HG02852 (cell line): Measurements from ENCODE around the gene SELENOT.
"Not testable (repeated sequence)": the region's sequence is repeated elsewhere in the genome, so short reads cannot be mapped to it uniquely, and the experiment has no call there.

Experiments used
- ATAC-seq: cut with Tn5 transposase; IDR thresholded peaks from one replicate; pipeline ENCODE4 v1.9.1; 2021; ENCODE audit warnings: mild to moderate bottlenecking, moderate library complexity; ENCODE audit not compliant: unreplicated experiment

The SELENOT gene

DNA sequence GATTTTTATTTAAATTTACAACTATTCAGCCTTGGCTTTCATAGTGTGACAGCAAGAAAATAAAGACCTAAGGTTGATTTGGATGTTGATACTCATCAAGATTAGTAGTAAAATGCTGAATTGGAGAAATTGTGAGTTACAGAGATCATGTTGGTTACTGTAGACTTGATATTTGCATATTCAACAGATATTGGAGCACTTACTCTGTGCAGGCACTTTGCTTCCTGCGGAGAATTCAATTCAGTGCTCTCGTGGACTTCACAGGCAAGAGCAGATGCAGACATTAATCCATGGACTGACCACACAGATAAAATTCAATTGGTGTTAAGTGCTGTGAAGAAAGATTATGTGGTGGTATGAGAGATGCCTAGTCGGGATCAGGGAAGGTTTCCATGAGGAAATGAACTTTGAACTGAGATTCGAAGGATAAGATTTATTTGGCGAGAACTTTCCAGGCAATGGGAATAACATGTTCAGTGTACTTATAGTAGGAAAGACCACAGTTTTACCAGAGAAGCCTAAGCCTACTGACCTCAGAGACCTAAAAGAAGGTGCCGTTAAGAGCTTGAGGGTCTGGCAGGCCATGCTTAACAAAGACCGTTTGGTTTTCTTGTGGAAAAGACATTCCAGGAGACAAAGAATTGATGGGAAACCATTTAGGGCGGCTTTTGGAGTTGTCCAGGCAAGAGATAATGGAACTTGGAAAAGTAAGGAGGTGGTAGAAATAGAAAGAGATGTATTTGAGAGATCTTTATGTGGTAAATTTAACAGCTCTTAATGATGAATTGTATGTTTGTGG is 4.3 kb downstream of the SELENOT start:
- ATAC-seq: no peak

DNA sequence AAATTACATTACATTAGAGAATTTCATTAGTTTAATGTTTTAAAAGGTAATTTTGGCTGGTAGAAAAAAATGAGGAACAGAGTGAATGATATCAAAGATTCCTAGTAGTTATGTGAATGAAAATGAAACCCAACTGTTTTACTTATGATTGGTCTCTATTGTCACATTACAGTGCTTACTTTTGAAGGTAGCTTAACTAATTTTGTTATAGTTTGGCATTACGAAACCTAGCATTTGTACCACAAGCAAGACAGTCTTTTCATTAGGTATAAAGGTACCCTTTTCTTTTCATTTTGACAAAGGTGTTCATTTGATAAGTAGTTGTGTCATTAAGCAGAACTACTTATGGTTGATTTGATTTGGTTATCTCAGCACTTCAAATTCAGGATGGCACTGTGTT is 6.9 kb downstream of the SELENOT start:
- ATAC-seq: no peak

DNA sequence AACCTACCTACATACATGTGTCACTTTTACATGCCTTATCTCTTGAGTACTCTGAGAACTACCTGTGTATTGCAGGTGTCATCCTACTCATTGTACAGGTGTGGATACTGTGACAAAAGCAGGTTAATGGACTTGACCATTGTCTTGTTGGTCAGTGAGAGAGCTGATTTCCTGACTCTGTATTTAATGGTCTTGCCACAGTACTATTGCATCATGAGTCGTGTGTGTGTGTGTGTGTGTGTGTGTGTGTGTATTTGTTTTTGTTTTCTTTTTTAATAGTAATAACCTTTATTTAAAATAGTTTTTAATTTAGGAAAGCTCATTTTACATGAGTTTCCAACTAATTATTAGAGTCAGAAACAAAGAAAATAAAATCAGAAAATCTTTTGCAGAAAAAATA is 7.7 kb downstream of the SELENOT start:
- no peak for ATAC-seq

DNA sequence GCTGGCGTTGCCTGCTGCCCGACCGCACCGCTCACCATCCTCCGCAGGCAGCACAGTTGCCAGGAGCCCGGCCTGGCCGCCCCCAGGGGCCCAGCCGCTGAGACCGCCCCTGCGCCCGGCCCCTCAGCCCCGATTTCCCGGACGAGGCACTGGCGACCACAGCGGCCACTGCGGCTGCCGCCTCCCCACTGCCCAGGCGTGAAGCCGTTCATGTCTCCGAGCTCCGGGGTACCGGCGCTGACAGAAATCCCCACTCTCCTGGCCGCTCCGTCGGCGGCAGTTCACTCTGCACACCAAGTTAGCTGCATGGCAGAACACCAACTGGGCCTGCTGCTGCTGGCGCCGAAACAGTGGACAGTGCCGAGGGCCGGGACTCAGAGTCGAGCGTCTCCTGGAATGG is 8.5 kb downstream of the SELENOT start:
- ATAC-seq: no peak

DNA sequence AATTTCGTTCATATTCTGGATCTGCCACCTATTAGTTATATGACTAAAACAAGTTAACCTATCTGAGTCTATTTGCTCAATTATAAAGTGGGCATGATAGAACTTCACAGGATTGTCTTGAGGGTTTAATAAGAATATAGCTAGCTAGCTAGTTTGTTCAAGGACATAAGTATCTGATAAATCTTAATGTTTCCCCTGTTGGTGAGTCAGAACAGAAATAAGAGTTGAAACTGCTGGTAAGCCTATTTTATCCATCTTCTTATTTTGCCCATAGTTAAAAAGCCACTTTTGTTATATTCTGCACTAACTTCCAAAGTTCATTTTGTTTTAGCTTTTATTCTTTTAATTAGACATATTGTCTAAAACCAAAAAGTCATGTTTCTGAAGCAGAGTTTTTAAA is 9.4 kb downstream of the SELENOT start:
- no peak for ATAC-seq

DNA sequence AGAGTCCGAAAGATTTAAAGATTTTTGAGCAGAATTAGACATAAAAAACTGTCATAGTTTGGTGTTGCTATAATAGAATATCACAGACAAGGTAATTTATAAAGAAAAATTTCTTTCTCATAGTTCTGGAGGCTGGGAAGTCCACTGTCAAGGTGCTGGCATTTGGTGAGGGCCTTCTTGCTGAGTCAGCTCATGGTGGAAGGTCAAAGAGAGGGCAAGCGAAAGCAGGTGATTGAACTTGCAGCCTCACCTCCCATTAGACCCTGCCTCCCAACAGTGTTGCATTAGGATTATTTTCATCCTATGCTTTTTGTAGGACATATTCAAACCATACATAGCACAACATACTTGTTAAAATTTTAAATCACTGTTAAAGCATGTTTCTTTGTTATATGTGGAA is 9.9 kb downstream of the SELENOT start:
- ATAC-seq: no peak

DNA sequence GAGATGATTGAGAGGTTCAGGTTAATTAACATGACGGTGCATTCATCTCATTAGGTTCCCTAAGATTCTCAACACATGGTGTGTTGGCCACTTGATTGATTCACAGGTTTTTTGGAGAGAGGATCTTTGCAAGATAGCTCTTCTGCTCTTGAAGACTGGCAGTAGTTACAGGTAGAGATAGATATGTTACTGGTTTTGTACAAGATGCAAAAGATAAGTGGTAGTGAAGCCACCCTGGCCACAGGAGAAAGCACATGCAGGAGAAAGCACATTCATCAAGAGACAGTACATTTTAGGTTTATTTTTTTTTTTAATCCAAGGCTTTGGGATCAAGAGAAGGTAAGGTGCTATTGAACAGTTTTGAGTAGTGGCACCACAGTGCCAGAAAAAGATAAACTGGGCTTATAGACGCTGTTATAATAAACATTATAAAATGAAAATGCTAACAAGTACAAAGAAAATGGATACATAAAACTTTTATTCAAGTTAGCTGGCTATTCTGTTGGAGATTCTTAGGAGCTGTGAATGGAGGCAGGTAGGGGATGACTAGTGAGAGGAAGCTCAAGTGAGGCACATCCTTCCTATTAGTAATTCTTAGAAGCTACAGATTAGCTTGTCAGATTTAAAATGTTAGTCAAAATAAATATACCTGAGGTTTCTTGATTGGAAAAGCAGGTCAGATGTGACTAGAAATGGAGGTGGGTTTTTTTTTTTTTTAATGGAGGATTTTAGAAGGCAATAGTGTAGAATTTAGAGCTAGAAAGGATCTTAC is 10.8 kb downstream of the SELENOT start:
- ATAC-seq: no peak

DNA sequence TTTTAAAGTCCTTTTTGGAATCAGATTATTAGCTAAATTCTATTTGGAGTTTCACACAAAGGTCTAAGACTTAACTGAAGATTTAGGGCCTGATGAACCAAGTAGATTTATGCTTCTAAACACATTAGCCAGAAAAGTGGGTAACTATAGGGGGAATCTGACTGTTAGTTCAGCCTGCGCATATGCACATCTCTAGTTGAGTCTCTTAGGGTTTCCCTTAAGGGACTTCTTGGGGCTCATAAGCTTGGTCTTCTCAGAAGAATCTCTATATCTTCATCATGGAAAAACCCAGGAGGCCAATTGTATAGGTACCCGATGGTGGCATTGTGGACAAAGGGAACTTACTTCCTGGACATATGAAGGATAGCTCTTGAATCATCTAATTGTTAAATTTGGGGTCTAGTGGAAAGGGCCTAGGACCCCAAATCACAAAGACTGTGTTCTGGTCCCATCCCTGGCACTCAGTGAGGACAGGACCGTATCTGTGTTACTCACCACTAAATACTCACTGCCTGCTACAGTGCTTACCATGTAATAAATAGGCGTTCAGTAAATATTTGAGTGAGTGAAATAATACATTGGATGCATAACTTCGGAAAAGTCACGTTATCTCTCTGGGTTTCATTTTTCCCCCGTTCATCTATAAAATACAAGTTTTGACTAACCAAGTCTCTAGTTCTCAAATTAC is 17.0 kb downstream of the SELENOT start:
- no peak for ATAC-seq

DNA sequence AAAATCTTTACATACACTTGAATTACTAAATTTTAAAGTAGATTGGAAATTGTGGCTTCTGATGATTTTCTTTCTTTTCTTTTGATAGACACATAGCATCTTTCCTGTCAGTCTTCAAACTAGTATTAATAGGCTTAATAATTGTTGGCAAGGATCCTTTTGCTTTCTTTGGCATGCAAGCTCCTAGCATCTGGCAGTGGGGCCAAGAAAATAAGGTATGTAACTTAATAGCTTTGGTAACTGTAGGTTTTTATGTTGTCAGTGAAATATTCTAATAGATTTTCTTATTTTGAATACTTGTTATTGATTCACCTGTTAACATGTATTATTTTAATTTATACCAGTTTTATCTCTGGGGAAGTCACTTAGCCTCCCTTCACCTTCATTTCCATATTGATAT is 19.8 kb downstream of the SELENOT start:
- not testable (repeated sequence) for ATAC-seq

DNA sequence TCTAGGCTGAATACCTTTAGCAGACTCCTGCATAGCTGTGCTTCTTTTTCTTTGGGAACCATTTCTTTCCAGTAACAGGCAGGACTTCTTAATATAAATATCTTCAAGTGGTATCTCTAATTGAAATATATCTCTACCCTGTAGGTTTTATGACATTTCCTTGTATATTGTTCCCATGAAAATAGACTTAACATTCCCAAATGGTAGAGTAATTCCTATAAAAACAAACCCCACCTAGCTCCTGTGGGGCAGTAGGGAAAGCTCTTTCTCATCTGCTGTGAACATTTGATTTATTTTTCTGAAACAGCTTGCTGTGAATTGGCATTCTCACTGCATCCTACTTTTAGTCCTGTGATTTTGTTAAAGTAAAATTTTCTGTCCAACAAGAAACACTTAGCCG is 20.8 kb downstream of the SELENOT start:
- no peak for ATAC-seq

DNA sequence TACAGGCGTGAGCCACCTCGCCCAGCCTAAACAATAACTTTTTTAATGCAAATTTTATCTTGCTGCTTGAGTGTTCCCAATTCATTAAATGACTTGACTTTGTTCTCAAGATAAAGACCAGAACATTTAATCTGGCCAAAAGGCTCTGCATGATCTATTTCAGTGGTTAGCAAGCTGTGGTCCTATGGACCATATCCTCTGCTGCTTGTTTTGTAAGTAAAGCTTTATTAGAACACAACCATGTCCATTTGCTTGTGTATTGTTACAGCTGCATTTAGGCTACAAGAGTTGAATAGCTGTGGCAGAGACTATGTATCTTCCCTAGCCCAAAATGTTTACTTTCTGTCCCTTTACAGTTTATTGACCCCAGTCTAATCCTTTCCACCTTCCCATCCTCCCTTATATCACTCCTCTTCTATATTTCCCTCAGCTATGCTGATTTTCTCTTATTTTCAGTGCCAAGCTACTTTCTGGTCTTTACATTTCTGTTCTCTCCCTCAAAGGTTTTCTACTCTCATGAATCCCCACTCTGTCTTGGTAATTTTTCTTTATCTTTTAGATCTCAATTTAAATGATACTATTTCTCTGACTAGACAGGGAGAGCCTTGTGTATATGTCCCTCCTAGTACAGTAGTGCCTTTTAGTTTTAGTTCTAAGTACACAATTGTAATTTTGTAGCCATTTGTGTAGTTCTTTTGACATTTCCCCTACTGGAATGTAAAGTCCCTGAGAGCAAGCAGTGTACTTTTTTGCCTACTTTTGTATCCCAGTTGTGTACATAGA is 23.2 kb downstream of the SELENOT start:
- no peak for ATAC-seq

DNA sequence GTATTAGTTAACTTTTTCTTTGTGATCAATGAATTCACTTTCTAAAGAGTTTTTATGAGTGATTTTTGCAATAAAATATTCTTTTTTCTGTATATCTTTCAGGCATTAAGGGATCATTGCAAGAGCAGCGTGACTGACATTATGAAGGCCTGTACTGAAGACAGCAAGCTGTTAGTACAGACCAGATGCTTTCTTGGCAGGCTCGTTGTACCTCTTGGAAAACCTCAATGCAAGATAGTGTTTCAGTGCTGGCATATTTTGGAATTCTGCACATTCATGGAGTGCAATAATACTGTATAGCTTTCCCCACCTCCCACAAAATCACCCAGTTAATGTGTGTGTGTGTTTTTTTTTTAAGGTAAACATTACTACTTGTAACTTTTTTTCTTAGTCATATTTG is 24.4 kb downstream of the SELENOT start:
- ATAC-seq: no peak

DNA sequence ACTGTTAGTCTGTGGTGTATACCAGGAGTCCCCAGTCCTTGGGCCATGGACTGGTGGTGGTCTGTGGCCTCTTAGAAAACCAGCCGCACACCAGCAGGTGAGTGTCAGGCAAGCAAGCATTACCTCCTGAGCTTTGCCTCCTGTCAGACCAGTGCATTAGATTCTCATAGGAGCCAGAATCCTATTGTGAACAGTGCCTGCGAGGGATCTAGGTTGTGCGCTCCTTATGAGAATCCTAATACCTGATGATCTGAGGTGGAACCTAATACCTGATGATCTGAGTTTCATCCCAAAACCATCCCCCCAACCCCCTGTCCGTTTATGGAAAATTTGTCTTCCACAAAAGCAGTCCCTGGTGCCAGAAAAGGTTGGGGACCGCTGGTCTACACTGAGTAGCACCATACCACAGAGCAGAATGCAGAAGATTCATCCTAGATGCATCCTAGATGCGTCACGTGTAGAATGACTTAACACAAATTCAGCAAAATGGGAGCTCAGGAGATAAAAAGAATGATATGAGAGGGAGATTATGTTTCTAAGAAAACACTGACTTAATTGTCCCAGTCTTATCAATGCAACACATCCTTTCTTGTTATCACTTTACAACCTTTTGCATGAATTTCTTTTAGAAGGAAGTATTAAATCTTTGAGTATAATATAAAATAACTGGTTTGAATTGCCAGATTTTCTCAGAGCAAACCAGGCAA is 28.5 kb downstream of the SELENOT start:
- no peak for ATAC-seq

DNA sequence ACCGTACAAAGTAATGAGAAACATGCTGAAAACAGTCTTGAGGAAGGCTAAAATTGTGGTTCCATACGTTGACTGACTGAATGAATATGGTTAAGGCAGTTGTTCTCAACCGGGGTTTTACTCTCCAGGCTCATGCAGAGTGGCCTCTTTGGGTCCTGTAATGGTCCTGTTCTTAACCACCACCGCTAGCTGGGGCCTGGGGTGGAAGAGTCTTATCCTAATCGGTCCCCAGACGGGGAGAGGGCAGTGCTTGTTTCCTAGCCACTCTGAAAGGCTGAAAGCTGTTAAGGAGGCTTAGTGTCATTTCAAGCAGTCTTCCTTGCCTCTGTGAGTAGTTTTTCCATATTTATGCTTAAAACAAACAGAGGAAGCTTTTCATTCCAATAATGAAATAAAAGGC is 32.0 kb downstream of the SELENOT start:
- ATAC-seq: no peak

DNA sequence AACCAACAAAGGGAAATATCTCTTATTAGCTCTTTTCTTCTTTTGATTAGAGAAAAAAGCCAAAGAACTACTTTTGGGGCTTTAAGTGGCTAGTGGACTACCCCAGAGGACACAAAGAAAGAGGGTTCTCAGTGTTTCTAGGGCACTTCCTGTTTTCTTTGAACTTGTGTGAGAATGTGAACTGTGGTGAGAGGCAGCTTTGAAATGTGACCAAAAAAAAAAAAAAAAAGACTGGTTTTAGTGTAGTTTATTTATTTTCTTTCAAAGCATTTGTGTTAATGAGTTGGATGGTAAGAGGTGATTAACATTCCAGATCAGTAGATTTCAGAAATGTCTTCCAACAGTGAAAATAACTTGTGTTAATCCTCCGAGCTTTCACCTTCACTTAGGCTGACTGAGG is 32.4 kb downstream of the SELENOT start:
- ATAC-seq: peak; percentile 83

DNA sequence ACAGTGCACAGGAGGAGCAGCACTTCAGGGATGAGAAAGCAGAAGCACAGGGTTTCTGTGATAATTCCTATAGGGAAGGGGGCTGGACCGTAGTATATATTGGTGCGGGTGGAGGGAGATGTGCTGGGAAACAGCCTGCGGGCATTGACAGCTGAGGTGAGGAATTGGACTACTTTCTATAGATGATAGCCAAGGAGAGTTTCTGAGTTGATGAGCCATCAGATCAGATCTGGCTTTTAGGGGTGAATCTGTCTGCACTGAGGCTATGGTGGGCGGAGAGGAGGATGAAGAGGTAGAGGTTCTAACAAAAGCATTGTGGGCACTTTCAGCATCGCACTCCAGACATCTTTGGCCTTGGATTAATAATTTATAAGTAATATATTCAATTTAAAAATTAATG is 33.1 kb downstream of the SELENOT start:
- no peak for ATAC-seq

DNA sequence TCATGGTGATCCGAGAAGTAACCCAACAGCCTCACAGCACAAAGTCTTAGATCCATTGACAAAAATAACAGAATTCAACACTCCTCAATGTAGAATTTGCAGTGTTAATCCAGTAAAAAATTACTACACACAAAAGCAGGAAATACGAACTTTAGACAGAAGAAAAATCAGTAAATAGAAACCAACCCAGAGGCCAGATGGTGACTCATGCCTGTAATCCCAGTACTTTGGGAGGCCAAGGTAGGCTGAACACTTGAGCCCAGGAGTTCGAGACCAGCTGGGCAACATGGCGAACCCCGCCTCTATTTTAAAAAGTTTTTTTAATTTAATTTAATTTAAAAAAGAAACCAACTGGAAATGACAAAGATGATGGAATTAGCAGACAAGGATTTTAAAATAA is 36.1 kb downstream of the SELENOT start:
- no peak for ATAC-seq

DNA sequence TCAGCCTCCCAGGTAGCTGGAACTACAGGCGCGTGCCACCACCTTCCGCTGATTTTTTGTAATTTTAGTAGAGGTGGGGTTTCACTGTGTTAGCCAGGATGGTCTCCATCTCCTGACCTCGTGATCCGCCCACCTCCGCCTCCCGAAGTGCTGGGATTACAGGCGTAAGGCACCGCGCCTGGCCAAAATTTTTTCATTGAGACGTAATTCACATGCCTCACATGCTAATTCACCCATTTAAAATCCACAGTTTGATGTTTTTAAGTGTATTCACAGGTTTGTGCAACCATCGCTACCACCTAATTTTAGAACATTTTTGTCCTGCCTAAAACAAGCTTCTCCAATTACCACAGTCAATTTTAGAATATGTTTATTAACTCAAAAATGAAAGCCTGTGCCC is 37.1 kb downstream of the SELENOT start:
- no peak for ATAC-seq

DNA sequence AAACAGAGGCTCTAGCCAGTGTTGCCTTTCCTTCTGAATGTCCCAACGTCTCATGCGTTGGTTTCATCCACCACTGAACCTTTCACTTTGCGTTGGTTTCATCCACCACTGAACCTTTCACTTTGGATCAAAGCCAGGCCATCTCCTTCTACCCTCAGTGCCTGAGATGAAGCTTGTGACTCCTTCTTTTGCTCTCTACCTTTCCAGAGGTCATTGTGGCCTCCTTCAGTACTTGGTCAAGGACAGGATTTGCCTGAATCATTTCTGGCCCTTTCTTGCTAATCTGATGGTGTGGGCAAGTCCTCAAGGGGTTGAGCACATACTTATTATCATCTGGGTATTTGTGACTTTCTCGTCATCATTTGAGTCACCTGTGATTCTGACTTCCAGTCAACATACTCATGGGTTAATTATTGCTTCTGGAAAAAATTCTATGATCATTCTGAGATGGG is 50.0 kb downstream of the SELENOT start:
- peak; percentile 80 for ATAC-seq

DNA sequence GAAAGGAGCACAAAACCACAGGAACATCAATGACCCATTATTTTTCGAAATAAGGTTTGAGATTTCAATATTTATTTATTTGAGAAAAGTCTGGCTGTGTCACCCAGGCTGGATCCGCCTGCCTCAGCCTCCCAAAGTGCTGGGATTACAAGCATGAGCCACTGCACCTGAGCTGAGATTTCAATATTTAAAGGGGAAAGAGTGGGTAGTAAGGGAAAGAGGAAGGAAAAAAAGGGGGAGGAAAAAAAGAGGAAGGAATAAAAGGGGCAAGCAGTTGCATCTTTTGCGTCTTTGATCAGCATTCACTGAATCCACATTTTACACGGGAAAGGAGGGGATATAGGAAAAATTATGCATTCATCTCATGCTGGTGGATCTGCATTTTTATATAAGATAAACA is 53.2 kb downstream of the SELENOT start:
- no peak for ATAC-seq
